HepG2 (cell line): ENCODE data around the gene TRIP4. TPM values are rescaled to one million over a fixed set of nuclear protein-coding genes. Genes with fewer than 3 reads are reported as not detected.

Experiments
- GABPA ChIP-seq, 2 experiments: IDR thresholded peaks; 2 replicates each; pipeline ENCODE4 v1.6.1; 2011 to 2016; ENCODE audit warnings: low read depth in 2 of 2, low read length in 1 of 2, missing biosample characterization in 1 of 2, missing genetic modification characterization in 1 of 2
- HNRNPLL ChIP-seq: fragments of 200-400 bp; formaldehyde crosslinking; IDR thresholded peaks from 2 replicates; pipeline ENCODE4 v1.6.1; 2017; ENCODE audit warnings: mild to moderate bottlenecking, low read depth, low read length; ENCODE audit not compliant: poor library complexity, severe bottlenecking
- JUNB ChIP-seq: sonication (generic); formaldehyde crosslinking; IDR thresholded peaks from 2 replicates; pipeline ENCODE4 v1.8.0; 2022; ENCODE audit warnings: missing genetic modification reagents, mild to moderate bottlenecking, borderline replicate concordance
- SMARCE1 ChIP-seq: fragments of 450-650 bp; IDR thresholded peaks from 2 replicates; pipeline ENCODE4 v1.6.1; 2017; ENCODE audit warnings: borderline replicate concordance
- XBP1 ChIP-seq: sonication (generic); formaldehyde crosslinking; IDR thresholded peaks from 2 replicates; pipeline ENCODE4 v1.5.0; 2020; ENCODE audit warnings: missing genetic modification reagents
- ZNF207 ChIP-seq: fragments of 450-650 bp; IDR thresholded peaks from 2 replicates; pipeline ENCODE4 v1.6.1; 2016; ENCODE audit warnings: antibody characterized with exemption, borderline replicate concordance
- ZNF274 ChIP-seq: sonication (generic); formaldehyde crosslinking; IDR thresholded peaks from 2 replicates; pipeline ENCODE4 v1.5.1; 2020; ENCODE audit warnings: mild to moderate bottlenecking, missing genetic modification reagents
- ZNF510 ChIP-seq: sonication (generic); formaldehyde crosslinking; IDR thresholded peaks from 2 replicates; pipeline ENCODE4 v1.4.0; 2020; ENCODE audit warnings: low read depth, mild to moderate bottlenecking, missing genetic modification reagents
- polyA plus RNA-seq, 8 experiments: library from polyadenylated mRNA; depleted of rRNA in 3 of 8; stranded (reverse) in 7 of 8; unstranded in 1 of 8; fragments of >200 nt; fragmentation: Illumina TruSeq in 4 of 8; extraction: Trizol in 4 of 8; gene quantifications; 2 replicates each; pipeline versions ENCODE4 v1.2.1 to v1.2.3, GENCODE V29; 2011 to 2016; ENCODE audit warnings: low read depth in 4 of 8, missing spikeins in 1 of 8, mixed read lengths in 1 of 8; ENCODE audit not compliant: insufficient read depth in 1 of 8
- total RNA-seq, 5 experiments: library from RNA; depleted of rRNA; stranded (reverse); fragments of >200 nt; fragmentation: Illumina TruSeq; extraction: Trizol; gene quantifications; 2 replicates each; pipeline ENCODE4 v1.2.3, GENCODE V29; 2016; ENCODE audit warnings: low read depth in 1 of 5
- TF ChIP-seq, protein P1 (sequence below): sonication (generic); formaldehyde crosslinking; IDR thresholded peaks from 2 replicates; pipeline ENCODE4 v1.4.0; 2020; ENCODE audit warnings: missing genetic modification reagents
- TF ChIP-seq, protein P2 (sequence below): sonication (generic); formaldehyde crosslinking; IDR thresholded peaks from 2 replicates; pipeline ENCODE4 v1.4.0; 2020; ENCODE audit warnings: missing genetic modification reagents, borderline replicate concordance
- TF ChIP-seq, protein P3 (sequence below): sonication (generic); formaldehyde crosslinking; IDR thresholded peaks from 2 replicates; pipeline ENCODE4 v1.5.1; 2020; ENCODE audit warnings: missing genetic modification reagents, mild to moderate bottlenecking, borderline replicate concordance
- TF ChIP-seq, protein P4 (sequence below): IDR thresholded peaks from 2 replicates; pipeline ENCODE4 v1.6.1; 2016; ENCODE audit warnings: mild to moderate bottlenecking, missing biosample characterization, missing genetic modification reagents
- TF ChIP-seq, protein P5 (sequence below): IDR thresholded peaks from 2 replicates; pipeline ENCODE4 v1.6.1; 2012; ENCODE audit warnings: low read depth, low read length, improper control_type of control experiment
- TF ChIP-seq, protein P6 (sequence below): IDR thresholded peaks from 2 replicates; pipeline ENCODE4 v1.6.1; 2016; ENCODE audit warnings: low read depth
- TF ChIP-seq, protein P7 (sequence below): sonication (generic); formaldehyde crosslinking; IDR thresholded peaks from 2 replicates; pipeline ENCODE4 v1.4.0; 2020; ENCODE audit warnings: missing genetic modification reagents, mild to moderate bottlenecking, borderline replicate concordance

Gene TRIP4
- total and polyA plus RNA-seq, 2 of the 13 experiments (the other 11 are each of a cell fraction or from before 2014, with no cell fraction given): 7.1 to 11.8 TPM

DNA sequence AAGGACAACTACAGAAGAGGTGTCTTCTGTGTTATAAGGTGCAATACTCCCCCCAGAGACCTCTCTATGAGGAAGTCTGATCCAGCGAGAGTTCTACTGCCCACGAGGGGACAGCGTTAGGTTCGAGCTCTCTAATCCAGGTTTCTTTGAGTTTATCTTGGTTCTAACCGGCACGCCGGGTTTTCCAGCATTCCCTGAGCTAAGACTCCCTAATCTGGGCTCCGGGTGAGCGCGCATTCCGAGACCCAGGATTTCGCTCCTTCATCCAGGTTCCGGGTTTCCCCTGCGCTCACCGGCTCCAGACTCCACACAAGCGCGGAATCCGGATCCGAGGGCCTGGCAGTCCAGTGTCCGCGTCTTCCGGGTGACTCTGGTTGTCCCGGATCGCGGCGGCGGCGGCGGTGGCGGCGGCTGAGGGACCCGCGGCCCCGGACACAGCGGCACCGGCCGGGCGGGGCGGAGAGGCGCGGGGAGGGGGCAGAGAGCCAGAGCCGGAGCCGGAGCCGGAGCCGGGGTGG is 72.6 kb downstream of the TRIP4 start, which contains the start of gene ZNF609 (continued):
- TF ChIP-seq, protein P1, sequence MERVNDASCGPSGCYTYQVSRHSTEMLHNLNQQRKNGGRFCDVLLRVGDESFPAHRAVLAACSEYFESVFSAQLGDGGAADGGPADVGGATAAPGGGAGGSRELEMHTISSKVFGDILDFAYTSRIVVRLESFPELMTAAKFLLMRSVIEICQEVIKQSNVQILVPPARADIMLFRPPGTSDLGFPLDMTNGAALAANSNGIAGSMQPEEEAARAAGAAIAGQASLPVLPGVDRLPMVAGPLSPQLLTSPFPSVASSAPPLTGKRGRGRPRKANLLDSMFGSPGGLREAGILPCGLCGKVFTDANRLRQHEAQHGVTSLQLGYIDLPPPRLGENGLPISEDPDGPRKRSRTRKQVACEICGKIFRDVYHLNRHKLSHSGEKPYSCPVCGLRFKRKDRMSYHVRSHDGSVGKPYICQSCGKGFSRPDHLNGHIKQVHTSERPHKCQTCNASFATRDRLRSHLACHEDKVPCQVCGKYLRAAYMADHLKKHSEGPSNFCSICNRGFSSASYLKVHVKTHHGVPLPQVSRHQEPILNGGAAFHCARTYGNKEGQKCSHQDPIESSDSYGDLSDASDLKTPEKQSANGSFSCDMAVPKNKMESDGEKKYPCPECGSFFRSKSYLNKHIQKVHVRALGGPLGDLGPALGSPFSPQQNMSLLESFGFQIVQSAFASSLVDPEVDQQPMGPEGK (CRISPR knock-in tag): peak; percentile 46; the same call in 1 of the 2 replicates
- TF ChIP-seq, protein P2, sequence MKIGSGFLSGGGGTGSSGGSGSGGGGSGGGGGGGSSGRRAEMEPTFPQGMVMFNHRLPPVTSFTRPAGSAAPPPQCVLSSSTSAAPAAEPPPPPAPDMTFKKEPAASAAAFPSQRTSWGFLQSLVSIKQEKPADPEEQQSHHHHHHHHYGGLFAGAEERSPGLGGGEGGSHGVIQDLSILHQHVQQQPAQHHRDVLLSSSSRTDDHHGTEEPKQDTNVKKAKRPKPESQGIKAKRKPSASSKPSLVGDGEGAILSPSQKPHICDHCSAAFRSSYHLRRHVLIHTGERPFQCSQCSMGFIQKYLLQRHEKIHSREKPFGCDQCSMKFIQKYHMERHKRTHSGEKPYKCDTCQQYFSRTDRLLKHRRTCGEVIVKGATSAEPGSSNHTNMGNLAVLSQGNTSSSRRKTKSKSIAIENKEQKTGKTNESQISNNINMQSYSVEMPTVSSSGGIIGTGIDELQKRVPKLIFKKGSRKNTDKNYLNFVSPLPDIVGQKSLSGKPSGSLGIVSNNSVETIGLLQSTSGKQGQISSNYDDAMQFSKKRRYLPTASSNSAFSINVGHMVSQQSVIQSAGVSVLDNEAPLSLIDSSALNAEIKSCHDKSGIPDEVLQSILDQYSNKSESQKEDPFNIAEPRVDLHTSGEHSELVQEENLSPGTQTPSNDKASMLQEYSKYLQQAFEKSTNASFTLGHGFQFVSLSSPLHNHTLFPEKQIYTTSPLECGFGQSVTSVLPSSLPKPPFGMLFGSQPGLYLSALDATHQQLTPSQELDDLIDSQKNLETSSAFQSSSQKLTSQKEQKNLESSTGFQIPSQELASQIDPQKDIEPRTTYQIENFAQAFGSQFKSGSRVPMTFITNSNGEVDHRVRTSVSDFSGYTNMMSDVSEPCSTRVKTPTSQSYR (CRISPR knock-in tag): peak; percentile 61; the same call in 1 of the 2 replicates
- TF ChIP-seq GABPA (IDR thresholded peaks at IDR 0.05; ENCODE audit: low read depth, low read length): peak; percentile 15; the same call in 1 of the 2 replicates
- peak; percentile 34; the same call in 1 of the 2 replicates for TF ChIP-seq GABPA (CRISPR knock-in tag; IDR thresholded peaks at IDR 0.05; ENCODE audit: low read depth)
- TF ChIP-seq, protein P3, sequence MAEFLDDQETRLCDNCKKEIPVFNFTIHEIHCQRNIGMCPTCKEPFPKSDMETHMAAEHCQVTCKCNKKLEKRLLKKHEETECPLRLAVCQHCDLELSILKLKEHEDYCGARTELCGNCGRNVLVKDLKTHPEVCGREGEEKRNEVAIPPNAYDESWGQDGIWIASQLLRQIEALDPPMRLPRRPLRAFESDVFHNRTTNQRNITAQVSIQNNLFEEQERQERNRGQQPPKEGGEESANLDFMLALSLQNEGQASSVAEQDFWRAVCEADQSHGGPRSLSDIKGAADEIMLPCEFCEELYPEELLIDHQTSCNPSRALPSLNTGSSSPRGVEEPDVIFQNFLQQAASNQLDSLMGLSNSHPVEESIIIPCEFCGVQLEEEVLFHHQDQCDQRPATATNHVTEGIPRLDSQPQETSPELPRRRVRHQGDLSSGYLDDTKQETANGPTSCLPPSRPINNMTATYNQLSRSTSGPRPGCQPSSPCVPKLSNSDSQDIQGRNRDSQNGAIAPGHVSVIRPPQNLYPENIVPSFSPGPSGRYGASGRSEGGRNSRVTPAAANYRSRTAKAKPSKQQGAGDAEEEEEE: no peak
- peak; percentile 58 for TF ChIP-seq HNRNPLL
- no peak for TF ChIP-seq XBP1
- TF ChIP-seq SMARCE1: no peak
- no peak for TF ChIP-seq ZNF207
- no peak for TF ChIP-seq JUNB (CRISPR knock-in tag)
- TF ChIP-seq, protein P4, sequence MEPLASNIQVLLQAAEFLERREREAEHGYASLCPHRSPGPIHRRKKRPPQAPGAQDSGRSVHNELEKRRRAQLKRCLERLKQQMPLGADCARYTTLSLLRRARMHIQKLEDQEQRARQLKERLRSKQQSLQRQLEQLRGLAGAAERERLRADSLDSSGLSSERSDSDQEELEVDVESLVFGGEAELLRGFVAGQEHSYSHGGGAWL (CRISPR knock-in tag): peak; percentile 66
- TF ChIP-seq ZNF510 (CRISPR knock-in tag): no peak
- TF ChIP-seq, protein P5, sequence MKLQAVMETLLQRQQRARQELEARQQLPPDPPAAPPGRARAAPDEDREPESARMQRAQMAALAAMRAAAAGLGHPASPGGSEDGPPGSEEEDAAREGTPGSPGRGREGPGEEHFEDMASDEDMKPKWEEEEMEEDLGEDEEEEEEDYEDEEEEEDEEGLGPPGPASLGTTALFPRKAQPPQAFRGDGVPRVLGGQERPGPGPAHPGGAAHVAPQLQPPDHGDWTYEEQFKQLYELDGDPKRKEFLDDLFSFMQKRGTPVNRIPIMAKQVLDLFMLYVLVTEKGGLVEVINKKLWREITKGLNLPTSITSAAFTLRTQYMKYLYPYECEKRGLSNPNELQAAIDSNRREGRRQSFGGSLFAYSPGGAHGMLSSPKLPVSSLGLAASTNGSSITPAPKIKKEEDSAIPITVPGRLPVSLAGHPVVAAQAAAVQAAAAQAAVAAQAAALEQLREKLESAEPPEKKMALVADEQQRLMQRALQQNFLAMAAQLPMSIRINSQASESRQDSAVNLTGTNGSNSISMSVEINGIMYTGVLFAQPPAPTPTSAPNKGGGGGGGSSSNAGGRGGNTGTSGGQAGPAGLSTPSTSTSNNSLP: peak; percentile 83; the same call in 1 of the 2 replicates
- TF ChIP-seq, protein P6, sequence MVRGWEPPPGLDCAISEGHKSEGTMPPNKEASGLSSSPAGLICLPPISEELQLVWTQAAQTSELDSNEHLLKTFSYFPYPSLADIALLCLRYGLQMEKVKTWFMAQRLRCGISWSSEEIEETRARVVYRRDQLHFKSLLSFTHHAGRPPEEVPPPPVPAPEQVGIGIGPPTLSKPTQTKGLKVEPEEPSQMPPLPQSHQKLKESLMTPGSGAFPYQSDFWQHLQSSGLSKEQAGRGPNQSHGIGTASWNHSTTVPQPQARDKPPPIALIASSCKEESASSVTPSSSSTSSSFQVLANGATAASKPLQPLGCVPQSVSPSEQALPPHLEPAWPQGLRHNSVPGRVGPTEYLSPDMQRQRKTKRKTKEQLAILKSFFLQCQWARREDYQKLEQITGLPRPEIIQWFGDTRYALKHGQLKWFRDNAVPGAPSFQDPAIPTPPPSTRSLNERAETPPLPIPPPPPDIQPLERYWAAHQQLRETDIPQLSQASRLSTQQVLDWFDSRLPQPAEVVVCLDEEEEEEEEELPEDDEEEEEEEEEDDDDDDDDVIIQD (CRISPR knock-in tag): no peak
- TF ChIP-seq, protein P7, sequence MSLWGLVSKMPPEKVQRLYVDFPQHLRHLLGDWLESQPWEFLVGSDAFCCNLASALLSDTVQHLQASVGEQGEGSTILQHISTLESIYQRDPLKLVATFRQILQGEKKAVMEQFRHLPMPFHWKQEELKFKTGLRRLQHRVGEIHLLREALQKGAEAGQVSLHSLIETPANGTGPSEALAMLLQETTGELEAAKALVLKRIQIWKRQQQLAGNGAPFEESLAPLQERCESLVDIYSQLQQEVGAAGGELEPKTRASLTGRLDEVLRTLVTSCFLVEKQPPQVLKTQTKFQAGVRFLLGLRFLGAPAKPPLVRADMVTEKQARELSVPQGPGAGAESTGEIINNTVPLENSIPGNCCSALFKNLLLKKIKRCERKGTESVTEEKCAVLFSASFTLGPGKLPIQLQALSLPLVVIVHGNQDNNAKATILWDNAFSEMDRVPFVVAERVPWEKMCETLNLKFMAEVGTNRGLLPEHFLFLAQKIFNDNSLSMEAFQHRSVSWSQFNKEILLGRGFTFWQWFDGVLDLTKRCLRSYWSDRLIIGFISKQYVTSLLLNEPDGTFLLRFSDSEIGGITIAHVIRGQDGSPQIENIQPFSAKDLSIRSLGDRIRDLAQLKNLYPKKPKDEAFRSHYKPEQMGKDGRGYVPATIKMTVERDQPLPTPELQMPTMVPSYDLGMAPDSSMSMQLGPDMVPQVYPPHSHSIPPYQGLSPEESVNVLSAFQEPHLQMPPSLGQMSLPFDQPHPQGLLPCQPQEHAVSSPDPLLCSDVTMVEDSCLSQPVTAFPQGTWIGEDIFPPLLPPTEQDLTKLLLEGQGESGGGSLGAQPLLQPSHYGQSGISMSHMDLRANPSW: no peak
- no peak for TF ChIP-seq ZNF274 (CRISPR knock-in tag)
